HepG2 (cell line): ENCODE results near the gene ELOVL6. TPM values are rescaled to one million over a fixed set of nuclear protein-coding genes. Genes with fewer than 3 reads are reported as not detected.

Experiments
- ATAC-seq: fragments of 200-7000 bp; cut with Tn5 transposase; 3 replicates; pipeline ENCODE4 v1.9.1; 2020; ENCODE audit warnings: mild to moderate bottlenecking, moderate library complexity
- BruUV-seq: library from RNA; stranded (reverse); fragments of 400-500 nt; replicated peaks from 2 replicates; lab custom pipeline; 2021; lab: Mats Ljungman, UMichigan
- CTCF ChIA-PET: fragments of 300-600 bp; formaldehyde crosslinking; extraction: SDS; loops from one replicate; lab custom pipeline; 2021; ENCODE audit warnings: low total read pairs, inconsistent platforms, low intra/inter-chr PET ratio; lab: Yijun Ruan, JAX
- POLR2A ChIA-PET: fragments of 350-600 bp; sonication (Branson Sonifier 250); formaldehyde crosslinking; loops from one replicate; lab custom pipeline; 2020; ENCODE audit warnings: antibody characterized with exemption, inconsistent platforms; lab: Yijun Ruan, JAX
- DNase-seq: peaks from one replicate; pipeline ENCODE4 v3.0.0-alpha.2; 2015; ENCODE audit warnings: low spot score
- FAIRE-seq: peaks from 3 replicates; lab custom pipeline; 2011; peaks lifted over from hg19 to GRCh38; lab: Jason Lieb, UNC
- H2AFZ ChIP-seq: one replicate; pipeline ENCODE4 v1.6.1; 2011; ENCODE audit warnings: low read length, inconsistent platforms
- H3K27ac ChIP-seq: fragments of 300-600 bp; 3 replicates; pipeline ENCODE4 v1.8.0; 2011; ENCODE audit warnings: mixed run types, mild to moderate bottlenecking, mixed read lengths, low read length, inconsistent platforms; ENCODE audit not compliant: insufficient read depth; ENCODE audit errors: extremely low read length
- H3K27me3 ChIP-seq, 2 experiments: fragments of 200-600 bp in 1 of 2; 2 replicates in 1 of 2; 3 replicates in 1 of 2; pipeline versions ENCODE4 v1.6.0 to v1.8.0; 2011; ENCODE audit warnings: low read length in 2 of 2, mild to moderate bottlenecking in 2 of 2, moderate library complexity in 2 of 2, inconsistent platforms in 1 of 2; ENCODE audit not compliant: insufficient read depth in 2 of 2, control insufficient read depth in 1 of 2
- H3K36me3 ChIP-seq, 2 experiments: fragments of 200-600 bp in 1 of 2; replicated peaks in 1 of 2; 2 replicates in 1 of 2; 3 replicates in 1 of 2; pipeline versions ENCODE4 v1.5.1 to v1.8.0; 2011; ENCODE audit warnings: low read length in 2 of 2, inconsistent platforms in 1 of 2; ENCODE audit not compliant: insufficient read depth in 2 of 2, control insufficient read depth in 1 of 2
- H3K4me1 ChIP-seq: 2 replicates; pipeline ENCODE4 v1.5.1; 2012; ENCODE audit warnings: low read length, inconsistent platforms; ENCODE audit not compliant: insufficient read depth
- H3K4me2 ChIP-seq: 2 replicates; pipeline ENCODE4 v1.6.0; 2011; ENCODE audit warnings: low read depth, low read length, inconsistent platforms
- H3K4me3 ChIP-seq, 3 experiments: fragments of 200-600 bp in 1 of 3; sonication (generic), shearing (Covaris generic) in 1 of 3; replicated peaks in 1 of 3; 2 replicates each; pipeline ENCODE4 v1.5.1; 2011 to 2016; ENCODE audit warnings: low read length in 3 of 3, inconsistent platforms in 2 of 3, low read depth in 2 of 3, mild to moderate bottlenecking in 2 of 3, control low read depth in 1 of 3, mixed read lengths in 1 of 3; ENCODE audit not compliant: insufficient read depth in 1 of 3
- H3K79me2 ChIP-seq: one replicate; pipeline ENCODE4 v1.6.1; 2011; ENCODE audit warnings: low read length, inconsistent platforms; ENCODE audit not compliant: insufficient read depth
- H3K9ac ChIP-seq: 2 replicates; pipeline ENCODE4 v1.6.0; 2011; ENCODE audit warnings: mild to moderate bottlenecking, low read depth, low read length, inconsistent platforms; ENCODE audit not compliant: insufficient read depth
- H3K9me3 ChIP-seq: 2 replicates; pipeline ENCODE4 v1.5.1; 2012; ENCODE audit warnings: mild to moderate bottlenecking, low read length
- H4K20me1 ChIP-seq: 2 replicates; pipeline ENCODE4 v1.6.0; 2011; ENCODE audit warnings: inconsistent platforms, mild to moderate bottlenecking, low read length, moderate library complexity; ENCODE audit not compliant: insufficient read depth
- DNMT3B ChIP-seq: conservative IDR thresholded peaks from 2 replicates; pipeline ENCODE4 v1.6.1; 2016; ENCODE audit warnings: missing biosample characterization, control low read depth
- HMGXB4 ChIP-seq, 2 experiments: sonication (generic) in 1 of 2; formaldehyde crosslinking in 1 of 2; IDR thresholded peaks; 2 replicates each; pipeline versions ENCODE4 v1.4.0 to v1.6.1; 2018 to 2020; ENCODE audit warnings: missing genetic modification reagents in 2 of 2, borderline replicate concordance in 1 of 2, low read depth in 1 of 2, mild to moderate bottlenecking in 1 of 2, missing biosample characterization in 1 of 2
- NFKBIZ ChIP-seq: IDR thresholded peaks from 2 replicates; pipeline ENCODE4 v1.6.1; 2018; ENCODE audit warnings: missing genetic modification reagents, missing compliant biosample characterization
- NFYB ChIP-seq: sonication (generic); formaldehyde crosslinking; IDR thresholded peaks from 2 replicates; pipeline ENCODE4 v1.4.0; 2020; ENCODE audit warnings: missing genetic modification reagents
- TAF15 ChIP-seq: fragments of 200-400 bp; formaldehyde crosslinking; IDR thresholded peaks from one replicate; pipeline ENCODE4 v1.6.1; 2018; ENCODE audit warnings: mild to moderate bottlenecking, low read depth, low read length; ENCODE audit not compliant: poor library complexity, severe bottlenecking
- THRA ChIP-seq: sonication (generic); formaldehyde crosslinking; IDR thresholded peaks from 2 replicates; pipeline ENCODE4 v1.4.0; 2020; ENCODE audit warnings: missing genetic modification reagents, borderline replicate concordance
- ZFP36 ChIP-seq: fragments of 150-350 bp; IDR thresholded peaks from 2 replicates; pipeline ENCODE4 v1.6.1; 2018; ENCODE audit warnings: borderline replicate concordance, low read length, low read depth; ENCODE audit not compliant: partially characterized antibody
- ZFP36L1 ChIP-seq: sonication (generic); formaldehyde crosslinking; IDR thresholded peaks from 2 replicates; pipeline ENCODE4 v1.8.0; 2022; ENCODE audit warnings: mild to moderate bottlenecking, missing genetic modification reagents, moderate library complexity
- ZFP82 ChIP-seq: sonication (generic); formaldehyde crosslinking; IDR thresholded peaks from 2 replicates; pipeline ENCODE4 v1.5.1; 2020; ENCODE audit warnings: mild to moderate bottlenecking, missing genetic modification reagents, borderline replicate concordance
- ZNF468 ChIP-seq: sonication (generic); formaldehyde crosslinking; IDR thresholded peaks from 2 replicates; pipeline ENCODE4 v1.8.0; 2022; ENCODE audit warnings: mild to moderate bottlenecking, moderate library complexity, missing genetic modification reagents
- ZNF567 ChIP-seq: sonication (generic); formaldehyde crosslinking; IDR thresholded peaks from 2 replicates; pipeline ENCODE4 v1.8.1; 2023; ENCODE audit warnings: mild to moderate bottlenecking, missing genetic modification reagents, borderline replicate concordance
- ZNF615 ChIP-seq: sonication (generic); formaldehyde crosslinking; IDR thresholded peaks from 2 replicates; pipeline ENCODE4 v1.5.0; 2020; ENCODE audit warnings: mild to moderate bottlenecking, missing genetic modification reagents, borderline replicate concordance
- ZNF724P ChIP-seq: sonication (generic); formaldehyde crosslinking; IDR thresholded peaks from 2 replicates; pipeline ENCODE4 v1.8.0; 2022; ENCODE audit warnings: missing genetic modification reagents, borderline replicate concordance
- ZNF747 ChIP-seq: sonication (generic); formaldehyde crosslinking; IDR thresholded peaks from 2 replicates; pipeline ENCODE4 v1.8.1; 2023; ENCODE audit warnings: missing genetic modification reagents, mild to moderate bottlenecking, borderline replicate concordance
- ZNF800 ChIP-seq: sonication (generic); formaldehyde crosslinking; IDR thresholded peaks from 2 replicates; pipeline ENCODE4 v1.4.0; 2020; ENCODE audit warnings: missing genetic modification reagents
- ZNF879 ChIP-seq: sonication (generic); formaldehyde crosslinking; IDR thresholded peaks from 2 replicates; pipeline ENCODE4 v1.8.1; 2023; ENCODE audit warnings: missing genetic modification reagents
- ZSCAN29 ChIP-seq: sonication (generic); formaldehyde crosslinking; conservative IDR thresholded peaks from 2 replicates; pipeline ENCODE4 v1.4.0; 2020; ENCODE audit warnings: mild to moderate bottlenecking, missing genetic modification reagents
- WGBS: methylation state at CpG from one replicate; pipeline ENCODE4 v1.1.6; 2017; ENCODE audit warnings: low lambda C conversion rate; 5-methylcytosine and 5-hydroxymethylcytosine counted together
- in situ Hi-C: cut with HindIII; loops from 2 replicates; pipeline ENCODE4 v1.10.0; 2017; ENCODE audit warnings: low pct_unique_long_range_greater_than_20kb; ENCODE audit not compliant: extremely low pct_ligation_motif_present
- intact Hi-C: fragments of 100-400 bp; cut with micrococcal nuclease; formaldehyde crosslinking; loops from one replicate; pipeline ENCODE4 v1.10.0; 2022; ENCODE audit not compliant: unreplicated experiment
- polyA plus RNA-seq, 8 experiments: library from polyadenylated mRNA; depleted of rRNA in 3 of 8; stranded (reverse) in 7 of 8; unstranded in 1 of 8; fragments of >200 nt; fragmentation: Illumina TruSeq in 4 of 8; extraction: Trizol in 4 of 8; gene quantifications; 2 replicates each; pipeline versions ENCODE4 v1.2.1 to v1.2.3, GENCODE V29; 2011 to 2016; ENCODE audit warnings: low read depth in 4 of 8, missing spikeins in 1 of 8, mixed read lengths in 1 of 8; ENCODE audit not compliant: insufficient read depth in 1 of 8
- total RNA-seq, 5 experiments: library from RNA; depleted of rRNA; stranded (reverse); fragments of >200 nt; fragmentation: Illumina TruSeq; extraction: Trizol; gene quantifications; 2 replicates each; pipeline ENCODE4 v1.2.3, GENCODE V29; 2016; ENCODE audit warnings: low read depth in 1 of 5
- TF ChIP-seq, protein P1 (sequence below): sonication (generic); formaldehyde crosslinking; IDR thresholded peaks from 2 replicates; pipeline ENCODE4 v1.8.1; 2023; ENCODE audit warnings: mild to moderate bottlenecking, missing genetic modification reagents, borderline replicate concordance

ELOVL6 gene
- total and polyA plus RNA-seq, 2 of the 13 experiments (the other 11 are each of a cell fraction or from before 2014, with no cell fraction given) = 14.1 to 23.2 TPM

DNA sequence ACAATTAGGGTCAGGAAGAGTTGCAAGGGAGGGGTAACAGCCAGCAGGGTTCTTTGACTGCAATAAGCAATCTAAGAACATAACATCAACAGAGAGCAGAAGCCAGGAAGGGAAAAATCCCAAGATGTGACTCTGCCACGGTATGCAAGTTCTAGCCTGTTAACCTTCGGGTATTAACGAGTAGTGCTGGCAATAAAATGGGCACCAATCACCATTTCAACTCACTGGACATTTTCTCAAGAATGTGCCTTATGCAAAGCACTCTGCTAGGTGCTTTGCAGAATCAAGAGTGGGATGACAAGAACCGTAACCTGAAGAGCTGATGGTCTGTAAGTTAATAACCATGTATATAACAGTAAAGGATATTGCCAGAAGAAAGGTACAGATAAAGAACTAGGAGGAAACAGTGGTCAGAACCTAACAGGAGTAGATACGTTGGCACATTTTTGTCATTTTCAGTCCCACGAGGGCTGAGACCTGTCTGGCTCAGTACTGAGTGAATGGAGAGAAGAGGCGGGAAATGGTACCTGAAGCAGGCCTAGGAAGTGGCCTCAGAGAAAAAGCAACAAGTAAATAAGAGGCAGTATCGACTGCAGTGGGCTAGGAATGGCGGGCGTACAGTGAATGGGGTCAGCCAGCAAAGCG is 2.7 kb downstream of the ELOVL6 start:
- Histone ChIP-seq H4K20me1 (no peaks in the 10 kb centered on the region), H3K79me2 (peaks cover 45% of the 10 kb centered on the region), H3K4me1 (peaks cover 66% of the 10 kb centered on the region), H3K27me3 (no peaks in the 10 kb centered on the region; a peak in 1 of 5 replicates), H3K36me3 (peaks cover 0 to 6% of the 10 kb centered on the region in 2 experiments; a peak in 2 of 5 replicates), H3K4me2 (peak overlapping the region; percentile 94), H3K4me3 (peak overlapping the region; percentile 82 to 86 (median 84)), H2AFZ (no peak overlapping the region), H3K9me3 (no peaks in the 10 kb centered on the region), H3K27ac (peak overlapping the region; percentile 93), H3K9ac (peak overlapping the region; percentile 85)
- no peak for DNase-seq
- WGBS = 27% methylated on average over 11 of the region's 11 CpGs
- CTCF ChIA-PET = no interaction called here
- intact Hi-C loops = loop anchor here (5.0 kb wide), 2 partner anchors 143 to 188 kb away; no protein-coding TSS in a partner anchor
- POLR2A ChIA-PET = no interaction called here
- no peak for FAIRE-seq
- ATAC-seq = no peak
- TSS peak; percentile 49 for BruUV-seq
- in situ Hi-C loops = loop anchor here (25.0 kb wide), 1 partner anchor 758 kb away; the partner anchor contains the start of gene SEC24B
- TF ChIP-seq ZNF747 (CRISPR knock-in tag) (0 out of 2 replicates have a peak, but pooled peaks have one; percentile 29), HMGXB4 (CRISPR knock-in tag; IDR thresholded peaks at IDR 0.05; ENCODE audit: borderline replicate concordance in 1 of 2, low read depth in 1 of 2) (no peak), TAF15 (no peak), ZNF879 (no peak), ZNF468 (CRISPR knock-in tag) (no peak), ZFP36L1 (CRISPR knock-in tag) (no peak), ZFP82 (CRISPR knock-in tag) (no peak), DNMT3B (CRISPR knock-in tag) (0 out of 2 replicates have a peak, but pooled peaks have one; percentile 22), ZNF724P (CRISPR knock-in tag) (no peak), THRA (CRISPR knock-in tag) (no peak), NFYB (no peak), ZNF567 (no peak), NFKBIZ (CRISPR knock-in tag) (no peak), ZNF615 (0 out of 2 replicates have a peak, but pooled peaks have one; percentile 43), ZFP36 (no peak), ZNF800 (CRISPR knock-in tag) (peak; percentile 4; the same call in 1 of the 2 replicates), ZSCAN29 (CRISPR knock-in tag) (no peak)
- TF ChIP-seq, protein P1, sequence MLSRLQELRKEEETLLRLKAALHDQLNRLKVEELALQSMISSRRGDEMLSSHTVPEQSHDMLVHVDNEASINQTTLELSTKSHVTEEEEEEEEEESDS (CRISPR knock-in tag) = no peak
